CD8-positive, alpha-beta memory T cell (primary cell): Measurements from ENCODE around the gene PLSCR4. TPM values are rescaled to one million over a fixed set of nuclear protein-coding genes. Genes with fewer than 3 reads are reported as not detected.

Experiments used
- CTCF ChIA-PET: fragments of 350-600 bp; sonication (Branson Sonifier 250); formaldehyde crosslinking; loops from one replicate; lab custom pipeline; 2021; ENCODE audit warnings: antibody characterized with exemption; lab: Charles Lee
- POLR2A ChIA-PET: fragments of 350-600 bp; sonication (Branson Sonifier 250); formaldehyde crosslinking; loops from one replicate; lab custom pipeline; 2021; ENCODE audit warnings: antibody characterized with exemption; lab: Charles Lee
- DNase-seq, 5 donors: peaks; one replicate each; pipeline versions ENCODE4 v3.0.0 to v3.0.0-alpha.2; 2020 to 2022; ENCODE audit warnings: mixed read lengths in 1 of 5
- H3K27ac ChIP-seq: one replicate; pipeline ENCODE4 v1.7.0; 2013; ENCODE audit warnings: low read depth, mild to moderate bottlenecking, low read length, moderate library complexity
- H3K27me3 ChIP-seq: 2 replicates; pipeline ENCODE4 v1.7.0; 2013; ENCODE audit warnings: low read length, mild to moderate bottlenecking; ENCODE audit not compliant: insufficient read depth, poor library complexity, severe bottlenecking
- H3K36me3 ChIP-seq: 2 replicates; pipeline ENCODE4 v1.7.0; 2013; ENCODE audit warnings: mild to moderate bottlenecking, low read length, moderate library complexity; ENCODE audit not compliant: insufficient read depth
- H3K4me1 ChIP-seq: 2 replicates; pipeline ENCODE4 v1.7.0; 2013; ENCODE audit warnings: mild to moderate bottlenecking, low read length, moderate library complexity; ENCODE audit not compliant: insufficient read depth
- H3K4me3 ChIP-seq: 2 replicates; pipeline ENCODE4 v1.7.0; 2013; ENCODE audit warnings: mild to moderate bottlenecking, low read length
- H3K9me3 ChIP-seq: 2 replicates; pipeline ENCODE4 v1.7.0; 2013; ENCODE audit warnings: mild to moderate bottlenecking, low read length
- H3K27ac Mint-ChIP-seq, 8 donors: one replicate each; pipeline ENCODE4 v1.8.0; 2020 to 2021; ENCODE audit warnings: mixed read lengths in 8 of 8, mild to moderate bottlenecking in 6 of 8, inconsistent platforms in 3 of 8, moderate library complexity in 3 of 8
- H3K27me3 Mint-ChIP-seq, 2 donors: one replicate each; pipeline ENCODE4 v1.8.0; 2020 to 2021; ENCODE audit warnings: mixed read lengths in 2 of 2, mild to moderate bottlenecking in 1 of 2, moderate library complexity in 1 of 2
- H3K36me3 Mint-ChIP-seq, 3 donors: one replicate each; pipeline ENCODE4 v1.8.0; 2020 to 2021; ENCODE audit warnings: mixed read lengths in 3 of 3, inconsistent platforms in 1 of 3, mild to moderate bottlenecking in 1 of 3
- H3K4me1 Mint-ChIP-seq, 3 donors: one replicate each; pipeline ENCODE4 v1.8.0; 2020 to 2021; ENCODE audit warnings: mixed read lengths in 3 of 3, inconsistent platforms in 1 of 3, mild to moderate bottlenecking in 1 of 3
- H3K4me3 Mint-ChIP-seq, 7 donors: one replicate each; pipeline ENCODE4 v1.8.0; 2020 to 2021; ENCODE audit warnings: mixed read lengths in 7 of 7, mild to moderate bottlenecking in 6 of 7, moderate library complexity in 4 of 7, inconsistent platforms in 2 of 7
- H3K9me3 Mint-ChIP-seq, 5 donors: one replicate each; pipeline ENCODE4 v1.8.0; 2020 to 2022; ENCODE audit warnings: mixed read lengths in 5 of 5, mild to moderate bottlenecking in 3 of 5, moderate library complexity in 2 of 5, inconsistent platforms in 1 of 5
- polyA plus RNA-seq: library from polyadenylated mRNA; unstranded; fragments of 300-500 nt; fragmentation: Illumina TruSeq; gene quantifications from one replicate; pipeline ENCODE4 v1.2.3, GENCODE V29; 2021
- total RNA-seq, 2 experiments: library from RNA; stranded (reverse); gene quantifications; one replicate each; pipeline ENCODE4 v1.2.3, GENCODE V29; 2021

PLSCR4 gene
- total and polyA plus RNA-seq, 3 experiments from 2014 or later = not detected

GRCh38 chr3:146165877-146166276 lies 85.0 kb downstream of the PLSCR4 start:
- H3K9me3 Mint-ChIP-seq = peaks cover 0 to 4% (median 0%) of the 10 kb centered on the region in 5 donors
- Histone ChIP-seq H3K9me3 (no peaks in the 10 kb centered on the region), H3K4me1 (no peaks in the 10 kb centered on the region), H3K27me3 (peaks cover 8% of the 10 kb centered on the region), H3K36me3 (no peaks in the 10 kb centered on the region), H3K27ac (no peak overlapping the region), H3K4me3 (no peak overlapping the region)
- peaks cover 19 to 31% of the 10 kb centered on the region in 2 donors for H3K27me3 Mint-ChIP-seq
- H3K27ac Mint-ChIP-seq = no peak overlapping the region
- CTCF ChIA-PET = no interaction called here
- no peak overlapping the region for H3K4me3 Mint-ChIP-seq
- POLR2A ChIA-PET = no interaction called here
- H3K4me1 Mint-ChIP-seq = peaks cover 0 to 7% (median 3%) of the 10 kb centered on the region in 3 donors
- no peak for DNase-seq
- peaks cover 0 to 4% (median 1%) of the 10 kb centered on the region in 3 donors for H3K36me3 Mint-ChIP-seq

DNA sequence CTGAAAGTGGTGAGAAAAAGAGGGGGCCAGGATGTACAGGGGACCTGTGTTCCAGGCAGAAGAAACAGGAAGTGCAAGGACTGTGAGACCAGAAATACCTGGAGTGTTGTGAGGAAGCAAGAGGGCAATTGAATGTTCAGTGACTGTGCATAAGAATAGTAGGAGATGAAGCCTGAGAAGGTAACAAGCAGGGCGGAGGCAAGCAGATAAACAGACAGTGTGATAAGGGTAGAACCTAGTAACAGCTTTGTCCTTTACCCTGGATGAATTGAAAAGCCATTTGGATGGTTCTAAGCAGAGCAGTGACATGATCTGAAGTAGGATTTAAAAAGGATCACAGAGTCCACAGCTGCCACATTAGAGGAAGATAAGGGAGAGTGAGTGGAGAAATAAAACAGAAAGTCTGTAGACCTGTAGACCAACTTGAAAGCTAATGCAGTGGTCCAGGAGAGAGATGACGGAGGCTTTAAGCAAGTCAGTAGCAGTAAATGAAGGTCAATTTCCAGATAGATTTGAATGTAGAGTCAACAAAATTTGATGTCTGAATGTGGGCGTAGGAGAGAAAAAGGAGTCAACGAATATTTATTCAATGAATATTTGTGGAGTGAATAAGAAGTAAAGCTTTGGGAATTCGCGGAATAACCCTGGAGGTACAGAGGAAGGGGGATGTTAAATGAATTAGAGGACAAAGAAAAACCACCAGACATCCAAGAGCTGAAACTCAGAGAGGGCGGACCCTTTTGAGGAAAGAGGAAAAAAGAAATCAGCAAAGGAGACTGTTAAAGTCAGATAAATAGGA lies 85.7 kb downstream of the PLSCR4 start:
- H3K27me3 ChIP-seq = peaks cover 8% of the 10 kb centered on the region
- H3K36me3 ChIP-seq = no peaks in the 10 kb centered on the region
- no peak overlapping the region for H3K4me3 ChIP-seq
- Mint-ChIP-seq H3K4me3 (no peak overlapping the region), H3K9me3 (peaks cover 0 to 4% (median 0%) of the 10 kb centered on the region in 5 donors), H3K4me1 (peaks cover 3 to 10% (median 3%) of the 10 kb centered on the region in 3 donors), H3K36me3 (peaks cover 0 to 4% (median 1%) of the 10 kb centered on the region in 3 donors), H3K27me3 (peaks cover 22 to 34% of the 10 kb centered on the region in 2 donors), H3K27ac (no peak overlapping the region)
- H3K27ac ChIP-seq = no peak overlapping the region
- H3K9me3 ChIP-seq = no peaks in the 10 kb centered on the region
- H3K4me1 ChIP-seq = no peaks in the 10 kb centered on the region
- DNase-seq = no peak
- ChIA-PET POLR2A (no interaction called here), CTCF (no interaction called here)

DNA sequence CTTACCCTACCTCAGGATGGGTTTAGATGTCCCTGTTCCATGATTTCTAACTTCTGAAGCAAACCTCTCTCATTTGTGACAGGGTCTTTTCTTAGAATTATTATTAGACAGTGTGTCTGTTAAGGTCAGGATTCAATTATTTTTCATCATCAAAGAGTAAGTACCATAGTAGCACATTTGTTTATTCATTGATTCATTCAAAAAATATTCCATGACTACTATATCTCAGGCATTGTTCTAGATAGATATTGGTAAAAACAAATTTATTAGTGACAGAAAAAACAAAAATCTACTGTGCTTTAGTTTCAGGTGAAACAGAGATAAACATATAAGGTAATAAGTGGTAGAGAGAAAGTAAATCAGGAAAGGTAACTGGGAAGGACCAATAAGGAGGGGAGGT lies 86.4 kb downstream of the PLSCR4 start:
- H3K4me1 ChIP-seq = no peaks in the 10 kb centered on the region
- CTCF ChIA-PET = no interaction called here
- Mint-ChIP-seq H3K27ac (no peak overlapping the region), H3K4me3 (no peak overlapping the region), H3K4me1 (peaks cover 3 to 16% (median 6%) of the 10 kb centered on the region in 3 donors), H3K27me3 (peaks cover 27 to 40% of the 10 kb centered on the region in 2 donors), H3K9me3 (peaks cover 0 to 4% (median 0%) of the 10 kb centered on the region in 5 donors), H3K36me3 (peaks cover 0 to 4% (median 1%) of the 10 kb centered on the region in 3 donors)
- H3K36me3 ChIP-seq = no peaks in the 10 kb centered on the region
- H3K27ac ChIP-seq = no peak overlapping the region
- DNase-seq = no peak
- no peaks in the 10 kb centered on the region for H3K9me3 ChIP-seq
- peaks cover 8% of the 10 kb centered on the region for H3K27me3 ChIP-seq
- H3K4me3 ChIP-seq = no peak overlapping the region
- POLR2A ChIA-PET = no interaction called here

DNA sequence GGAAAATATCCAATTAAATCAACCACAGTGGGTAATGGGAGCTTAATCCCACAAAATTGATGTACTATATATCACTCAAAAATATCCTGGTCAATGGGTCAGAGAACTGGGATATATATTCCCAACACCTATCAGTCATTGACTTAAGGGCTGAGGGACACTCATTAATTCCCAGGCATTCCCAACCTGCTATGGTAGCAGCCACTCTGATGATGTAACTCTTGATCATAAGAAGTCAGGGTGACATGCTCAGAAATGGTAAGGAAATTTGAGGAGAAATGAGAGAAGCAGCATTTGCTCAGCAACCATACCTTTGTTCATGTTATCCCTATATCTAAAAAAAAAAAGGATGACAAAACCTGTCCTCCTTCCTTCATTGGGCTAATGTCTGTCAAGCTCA lies 86.8 kb downstream of the PLSCR4 start:
- Mint-ChIP-seq H3K4me1 (peaks cover 3 to 16% (median 6%) of the 10 kb centered on the region in 3 donors), H3K27me3 (peaks cover 27 to 43% of the 10 kb centered on the region in 2 donors), H3K9me3 (peaks cover 0 to 4% (median 0%) of the 10 kb centered on the region in 5 donors), H3K4me3 (no peak overlapping the region), H3K36me3 (peaks cover 0 to 4% (median 1%) of the 10 kb centered on the region in 3 donors), H3K27ac (no peak overlapping the region)
- H3K4me1 ChIP-seq = no peaks in the 10 kb centered on the region
- ChIA-PET POLR2A (no interaction called here), CTCF (no interaction called here)
- no peak overlapping the region for H3K27ac ChIP-seq
- H3K27me3 ChIP-seq = peaks cover 8% of the 10 kb centered on the region
- H3K36me3 ChIP-seq = no peaks in the 10 kb centered on the region
- no peaks in the 10 kb centered on the region for H3K9me3 ChIP-seq
- H3K4me3 ChIP-seq = no peak overlapping the region
- DNase-seq = no peak

DNA sequence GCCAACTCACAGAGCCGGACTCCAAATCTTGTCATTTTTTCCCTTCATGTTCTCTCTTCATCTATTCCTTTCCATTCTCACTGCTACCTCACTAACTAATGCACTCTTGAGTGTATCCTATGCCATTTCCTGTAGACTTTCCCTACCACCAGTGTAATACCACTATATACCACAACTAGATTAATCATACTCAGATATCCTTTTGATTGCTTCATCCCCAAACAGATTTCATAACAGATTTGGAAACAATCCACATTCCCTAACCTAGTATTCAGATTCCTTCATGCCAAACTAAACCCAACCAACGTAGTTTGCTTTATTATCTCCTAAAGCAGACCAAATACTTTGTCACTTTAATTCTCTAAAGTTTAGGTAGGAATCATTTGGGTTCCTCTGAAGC lies 87.3 kb downstream of the PLSCR4 start:
- POLR2A ChIA-PET = no interaction called here
- H3K9me3 Mint-ChIP-seq = peaks cover 0 to 4% (median 0%) of the 10 kb centered on the region in 5 donors
- H3K27ac Mint-ChIP-seq = peak overlapping the region in 1 of 8 donors; percentile 21
- Histone ChIP-seq H3K4me1 (no peaks in the 10 kb centered on the region), H3K27me3 (peaks cover 8% of the 10 kb centered on the region), H3K9me3 (no peaks in the 10 kb centered on the region), H3K36me3 (no peaks in the 10 kb centered on the region), H3K4me3 (no peak overlapping the region), H3K27ac (no peak overlapping the region)
- H3K27me3 Mint-ChIP-seq = peaks cover 27 to 48% of the 10 kb centered on the region in 2 donors
- peaks cover 0 to 4% (median 1%) of the 10 kb centered on the region in 3 donors for H3K36me3 Mint-ChIP-seq
- CTCF ChIA-PET = no interaction called here
- no peak for DNase-seq
- H3K4me3 Mint-ChIP-seq = no peak overlapping the region
- H3K4me1 Mint-ChIP-seq = peaks cover 3 to 16% (median 6%) of the 10 kb centered on the region in 3 donors

GRCh38 chr3:146162561-146162960 lies 88.3 kb downstream of the PLSCR4 start:
- H3K36me3 Mint-ChIP-seq = peaks cover 0 to 4% (median 1%) of the 10 kb centered on the region in 3 donors
- ChIA-PET CTCF (no interaction called here), POLR2A (no interaction called here)
- Histone ChIP-seq H3K9me3 (no peaks in the 10 kb centered on the region), H3K4me1 (no peaks in the 10 kb centered on the region), H3K4me3 (no peak overlapping the region), H3K27ac (no peak overlapping the region), H3K36me3 (no peaks in the 10 kb centered on the region), H3K27me3 (peaks cover 8% of the 10 kb centered on the region)
- H3K4me1 Mint-ChIP-seq = peaks cover 3 to 16% (median 6%) of the 10 kb centered on the region in 3 donors
- peaks cover 0 to 4% (median 0%) of the 10 kb centered on the region in 5 donors for H3K9me3 Mint-ChIP-seq
- H3K4me3 Mint-ChIP-seq = no peak overlapping the region
- no peak overlapping the region for H3K27ac Mint-ChIP-seq
- H3K27me3 Mint-ChIP-seq = peaks cover 27 to 50% of the 10 kb centered on the region in 2 donors
- DNase-seq = no peak

- no peak overlapping the region for H3K27ac ChIP-seq
- ChIA-PET CTCF (no interaction called here), POLR2A (no interaction called here)
- H3K9me3 ChIP-seq = no peaks in the 10 kb centered on the region
- Mint-ChIP-seq H3K4me1 (peaks cover 3 to 16% (median 6%) of the 10 kb centered on the region in 3 donors), H3K27me3 (peaks cover 24 to 55% of the 10 kb centered on the region in 2 donors), H3K36me3 (peaks cover 0 to 4% (median 1%) of the 10 kb centered on the region in 3 donors), H3K27ac (peak overlapping the region in 1 of 8 donors; percentile 43), H3K9me3 (peaks cover 0 to 4% (median 0%) of the 10 kb centered on the region in 5 donors), H3K4me3 (peak overlapping the region in 4 of 7 donors; percentile 13 to 48 (median 27))
- H3K36me3 ChIP-seq = no peaks in the 10 kb centered on the region
- peaks cover 8% of the 10 kb centered on the region for H3K27me3 ChIP-seq
- no peaks in the 10 kb centered on the region for H3K4me1 ChIP-seq
- no peak for DNase-seq
- H3K4me3 ChIP-seq = no peak overlapping the region
Measured at GRCh38 chr3:146161663-146162002, 89.3 kb downstream of the PLSCR4 start.

- ChIA-PET POLR2A (no interaction called here), CTCF (no interaction called here)
- peaks cover 3 to 16% (median 6%) of the 10 kb centered on the region in 3 donors for H3K4me1 Mint-ChIP-seq
- no peak within 1 kb of the TSS for H3K4me3 ChIP-seq
- peaks cover 8% of the 10 kb centered on the region for H3K27me3 ChIP-seq
- no peak for DNase-seq
- H3K4me3 Mint-ChIP-seq = peak within 1 kb of the TSS; percentile 33 to 70 (median 60)
- no peaks in the 10 kb centered on the region for H3K4me1 ChIP-seq
- peaks cover 0 to 4% (median 1%) of the 10 kb centered on the region in 3 donors for H3K36me3 Mint-ChIP-seq
- peaks cover 24 to 55% of the 10 kb centered on the region in 2 donors for H3K27me3 Mint-ChIP-seq
- H3K27ac ChIP-seq = no peak within 1 kb of the TSS
- peaks cover 0 to 4% (median 0%) of the 10 kb centered on the region in 5 donors for H3K9me3 Mint-ChIP-seq
- no peaks in the 10 kb centered on the region for H3K36me3 ChIP-seq
- no peaks in the 10 kb centered on the region for H3K9me3 ChIP-seq
- H3K27ac Mint-ChIP-seq = peak within 1 kb of the TSS in 1 of 8 donors; percentile 43
Measured at GRCh38 chr3:146160964-146161662, 89.8 kb downstream of the PLSCR4 start, which contains the start of gene PLOD2. PLOD2 (minus strand) TSS chr3:146161184; CDS start chr3:146160989, 195 bp downstream.
